GM12873 (cell line): ENCODE results near the gene WWOX.

Source experiments
- CTCF ChIP-seq: IDR thresholded peaks from 2 replicates; pipeline ENCODE4 v1.5.1; 2012; ENCODE audit warnings: low read depth, mild to moderate bottlenecking, moderate library complexity, low read length, control low read depth; ENCODE audit not compliant: insufficient read depth; ENCODE audit errors: missing control alignments

Gene WWOX

GRCh38 chr16:78218856-78219651, 119.6 kb downstream of the WWOX start:
- TF ChIP-seq CTCF: no peak

GRCh38 chr16:78220571-78220970, 121.1 kb downstream of the WWOX start:
- no peak for TF ChIP-seq CTCF

GRCh38 chr16:78221892-78222291, 122.4 kb downstream of the WWOX start:
- TF ChIP-seq CTCF: no peak

GRCh38 chr16:78224342-78224741, 124.9 kb downstream of the WWOX start:
- TF ChIP-seq CTCF: no peak

GRCh38 chr16:78225919-78226318, 126.5 kb downstream of the WWOX start:
- TF ChIP-seq CTCF: no peak

GRCh38 chr16:78227855-78228254, 128.4 kb downstream of the WWOX start:
- TF ChIP-seq CTCF: no peak

GRCh38 chr16:78228704-78229103, 129.2 kb downstream of the WWOX start:
- no peak for TF ChIP-seq CTCF
